ENCODE measurements around the gene PCDH1.
A peak's percentile ranks its signal among the peaks of the same experiment; 100 is the strongest.
"Not testable (repeated sequence)": the region's sequence is repeated elsewhere in the genome, so short reads cannot be mapped to it uniquely, and the experiment has no call there.

The PCDH1 gene

GRCh38 chr5:141826674-141827073 is 51.5 kb downstream of the PCDH1 start:
- FAIRE-seq, result no peak

- no peak for FAIRE-seq
Measured at GRCh38 chr5:141825791-141826560, 52.2 kb downstream of the PCDH1 start.

- FAIRE-seq, result no peak
Measured at GRCh38 chr5:141825241-141825671, 53.0 kb downstream of the PCDH1 start.

- FAIRE-seq, result no peak
Measured at GRCh38 chr5:141824717-141825116, 53.5 kb downstream of the PCDH1 start.

- no peak for FAIRE-seq
Measured at GRCh38 chr5:141823056-141823455, 55.2 kb downstream of the PCDH1 start.

GRCh38 chr5:141822144-141822543 is 56.1 kb downstream of the PCDH1 start:
- no peak for FAIRE-seq

- peak; percentile 93 for FAIRE-seq
Measured at GRCh38 chr5:141821430-141821925, 56.7 kb downstream of the PCDH1 start.

- not testable (repeated sequence) for FAIRE-seq
Measured at GRCh38 chr5:141820686-141821085, 57.5 kb downstream of the PCDH1 start.

GRCh38 chr5:141817631-141818030 is 60.6 kb downstream of the PCDH1 start:
- FAIRE-seq, result no peak

GRCh38 chr5:141816598-141817399 is 61.4 kb downstream of the PCDH1 start:
- FAIRE-seq, result no peak

- no peak for FAIRE-seq
Measured at GRCh38 chr5:141815796-141816180, 62.4 kb downstream of the PCDH1 start.

GRCh38 chr5:141815051-141815795 is 63.0 kb downstream of the PCDH1 start:
- FAIRE-seq, result no peak

- FAIRE-seq, result no peak
Measured at GRCh38 chr5:141814064-141814964, 63.9 kb downstream of the PCDH1 start.

GRCh38 chr5:141812512-141812911 is 65.7 kb downstream of the PCDH1 start:
- no peak for FAIRE-seq

GRCh38 chr5:141811287-141812155 is 66.7 kb downstream of the PCDH1 start:
- no peak for FAIRE-seq

GRCh38 chr5:141810702-141811101 is 67.5 kb downstream of the PCDH1 start:
- no peak for FAIRE-seq

- no peak for FAIRE-seq
Measured at GRCh38 chr5:141809380-141810096, 68.7 kb downstream of the PCDH1 start.

GRCh38 chr5:141808857-141809256 is 69.4 kb downstream of the PCDH1 start:
- FAIRE-seq, result no peak

- FAIRE-seq, result no peak
Measured at GRCh38 chr5:141807732-141808131, 70.5 kb downstream of the PCDH1 start.

GRCh38 chr5:141807329-141807728 is 70.9 kb downstream of the PCDH1 start:
- no peak for FAIRE-seq

Data from TTC549 (cell line).